Kasumi-1 (cell line): ENCODE results near the gene SYT13.

ENCODE experiments used
- DNase-seq, 2 experiments: peaks; one replicate each; lab custom pipeline; 2025; lab: John Stamatoyannopoulos, UW

SYT13 gene, protein sequence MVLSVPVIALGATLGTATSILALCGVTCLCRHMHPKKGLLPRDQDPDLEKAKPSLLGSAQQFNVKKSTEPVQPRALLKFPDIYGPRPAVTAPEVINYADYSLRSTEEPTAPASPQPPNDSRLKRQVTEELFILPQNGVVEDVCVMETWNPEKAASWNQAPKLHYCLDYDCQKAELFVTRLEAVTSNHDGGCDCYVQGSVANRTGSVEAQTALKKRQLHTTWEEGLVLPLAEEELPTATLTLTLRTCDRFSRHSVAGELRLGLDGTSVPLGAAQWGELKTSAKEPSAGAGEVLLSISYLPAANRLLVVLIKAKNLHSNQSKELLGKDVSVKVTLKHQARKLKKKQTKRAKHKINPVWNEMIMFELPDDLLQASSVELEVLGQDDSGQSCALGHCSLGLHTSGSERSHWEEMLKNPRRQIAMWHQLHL

DNA sequence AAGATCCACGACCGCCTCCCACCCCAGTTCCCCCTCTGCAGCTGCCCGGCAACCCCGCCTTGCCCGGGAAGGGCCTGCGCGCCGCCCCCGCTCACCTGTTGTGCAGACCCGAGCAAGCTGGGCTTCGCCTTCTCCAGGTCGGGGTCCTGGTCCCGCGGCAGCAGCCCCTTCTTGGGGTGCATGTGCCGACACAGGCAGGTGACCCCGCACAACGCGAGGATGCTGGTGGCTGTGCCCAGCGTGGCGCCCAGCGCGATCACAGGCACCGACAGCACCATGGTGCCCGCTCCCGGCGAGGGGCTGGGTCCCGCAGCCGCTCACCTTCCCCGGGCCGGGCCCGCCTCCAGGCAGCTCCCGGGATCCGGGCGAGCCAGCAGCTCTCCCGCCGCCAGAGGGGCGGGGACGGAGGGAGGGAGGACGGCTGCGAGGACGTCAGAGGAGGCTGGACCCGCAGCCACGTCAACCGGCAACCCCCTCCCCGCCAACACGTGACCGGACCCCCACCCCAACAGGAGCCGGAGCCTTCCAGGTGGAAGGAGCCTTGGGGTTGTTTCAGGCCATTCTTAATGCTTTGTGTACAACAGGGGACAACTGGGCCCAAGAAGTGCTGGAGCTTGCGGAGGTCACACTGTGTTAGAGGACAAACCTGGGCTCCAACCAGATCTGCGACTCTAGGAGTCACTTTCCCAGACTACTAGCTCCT is at the start of gene SYT13:
TSS of gene SYT13 (minus strand) at position 412 of the 703 bp plus-strand sequence. CDS start at position 278, 134 bp downstream.
- no peak for DNase-seq

GRCh38 chr11:45335434-45335833 is 49.3 kb upstream of the SYT13 start:
- DNase-seq = no peak

DNA sequence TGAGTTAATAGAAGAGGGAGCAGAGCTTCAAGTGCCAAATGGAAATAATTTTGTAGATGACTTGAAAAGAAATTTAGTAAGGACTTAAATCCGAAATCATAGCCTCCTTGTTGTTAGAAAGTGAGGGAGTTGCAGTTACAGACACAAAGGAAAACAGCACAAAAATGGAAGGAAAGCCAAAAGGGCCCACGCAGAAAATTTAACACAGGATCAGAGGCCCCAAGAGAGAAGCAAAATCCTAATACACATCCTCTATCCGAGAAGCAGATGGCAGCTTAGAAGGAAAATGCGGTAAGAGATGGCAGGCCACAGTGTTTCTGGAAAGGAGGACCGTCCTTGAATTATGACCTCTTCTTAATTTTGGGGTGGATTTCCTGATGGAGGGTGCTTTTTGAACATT is 48.7 kb upstream of the SYT13 start:
- DNase-seq = no peak

DNA sequence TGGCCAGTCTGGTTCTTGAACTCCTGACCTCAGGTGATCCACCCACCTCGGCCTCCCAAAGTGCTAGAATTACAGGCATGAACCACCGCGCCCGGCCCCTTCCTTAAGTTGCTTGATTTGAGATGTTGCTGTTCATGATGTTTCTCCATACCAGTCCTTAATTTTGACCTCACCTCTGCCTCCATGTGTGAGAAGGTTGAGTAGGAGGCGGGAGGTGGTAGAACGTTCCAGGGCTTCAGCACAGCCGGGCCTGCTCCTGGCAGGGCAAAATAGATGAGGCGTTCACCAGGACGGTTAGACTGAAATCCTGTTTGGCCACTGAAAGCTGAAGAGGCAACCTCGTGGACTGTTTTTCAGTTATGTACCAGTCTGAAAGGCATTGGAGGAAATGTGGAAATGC is 48.3 kb upstream of the SYT13 start:
- no peak for DNase-seq

GRCh38 chr11:45333001-45333971 is 47.1 kb upstream of the SYT13 start:
- DNase-seq = no peak

- peak; percentile 18 to 39 for DNase-seq
These were observed 46.3 kb upstream of the SYT13 start for GRCh38 chr11:45332276-45332934.

DNA sequence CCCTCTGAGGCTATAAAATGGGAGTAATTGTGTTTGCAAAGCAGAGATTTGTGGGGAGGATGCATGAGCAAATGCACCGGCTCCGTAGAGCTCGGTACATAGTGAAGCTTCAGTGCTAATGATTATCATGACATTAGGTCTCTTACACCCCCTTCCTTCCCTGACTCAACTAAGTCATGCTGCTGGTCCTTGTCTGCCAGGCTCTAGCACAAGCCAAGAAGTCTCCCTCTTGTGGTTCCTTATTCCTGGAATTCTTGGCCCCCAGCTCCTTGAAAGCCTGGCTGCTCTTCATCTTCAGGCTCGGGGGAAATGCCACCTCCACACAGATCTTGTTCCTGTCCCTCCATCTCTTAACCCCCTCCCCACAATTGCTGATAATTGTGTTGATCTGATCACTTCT is 45.7 kb upstream of the SYT13 start:
- no peak for DNase-seq

DNA sequence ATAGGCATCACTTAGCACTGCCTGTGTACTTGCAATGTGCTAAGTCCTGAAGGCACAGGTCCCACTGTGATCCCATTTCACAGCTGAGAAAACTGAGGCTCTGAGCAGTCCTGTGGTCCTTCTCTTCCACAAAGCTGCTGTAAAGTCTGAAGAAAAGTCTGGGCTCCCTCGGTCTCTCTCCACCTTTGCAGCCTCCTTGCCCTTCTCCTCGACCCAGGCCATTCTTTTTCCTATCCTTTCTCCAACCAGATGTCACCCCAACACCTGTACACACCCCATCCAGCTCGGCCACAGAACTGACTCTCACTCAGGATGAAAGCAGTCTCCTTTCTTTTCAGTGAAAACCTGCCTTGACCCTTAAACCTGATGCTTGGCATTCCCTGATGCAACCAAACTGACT is 42.6 kb upstream of the SYT13 start:
- no peak for DNase-seq

GRCh38 chr11:45324459-45324858 is 38.3 kb upstream of the SYT13 start:
- DNase-seq = no peak

- DNase-seq = no peak
These were observed 37.6 kb upstream of the SYT13 start for GRCh38 chr11:45323601-45324249.

GRCh38 chr11:45322891-45323600 is 36.9 kb upstream of the SYT13 start:
- no peak for DNase-seq

DNA sequence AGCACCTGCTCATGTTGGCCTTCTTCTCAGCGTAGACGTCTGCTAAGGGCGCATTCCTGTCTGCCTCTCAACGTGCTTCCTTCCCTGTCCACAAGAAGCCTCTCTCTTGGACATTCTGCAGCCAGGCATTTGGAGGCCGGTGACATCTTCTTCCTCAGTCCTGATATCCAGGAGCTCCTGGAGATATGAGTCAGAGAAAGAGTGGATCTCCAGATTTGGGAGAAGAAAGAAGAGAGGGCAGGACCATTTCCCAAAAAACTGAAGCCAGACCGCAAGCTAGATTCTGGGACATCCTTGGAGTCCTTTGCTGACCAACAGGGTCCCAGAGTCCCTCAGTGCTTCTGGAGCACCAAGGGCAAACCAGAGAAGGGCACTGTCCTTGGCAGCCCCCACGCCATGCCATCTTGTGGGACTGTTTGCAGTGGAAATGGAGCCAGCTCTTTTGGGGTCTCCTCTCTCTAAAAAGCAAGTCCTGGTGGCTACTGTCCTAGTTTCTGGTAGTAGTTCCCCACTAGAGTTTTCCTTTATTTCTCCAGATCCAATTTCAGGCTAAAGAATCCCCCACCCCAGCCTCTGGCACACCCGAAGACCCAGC is 36.1 kb upstream of the SYT13 start:
- no peak for DNase-seq

DNA sequence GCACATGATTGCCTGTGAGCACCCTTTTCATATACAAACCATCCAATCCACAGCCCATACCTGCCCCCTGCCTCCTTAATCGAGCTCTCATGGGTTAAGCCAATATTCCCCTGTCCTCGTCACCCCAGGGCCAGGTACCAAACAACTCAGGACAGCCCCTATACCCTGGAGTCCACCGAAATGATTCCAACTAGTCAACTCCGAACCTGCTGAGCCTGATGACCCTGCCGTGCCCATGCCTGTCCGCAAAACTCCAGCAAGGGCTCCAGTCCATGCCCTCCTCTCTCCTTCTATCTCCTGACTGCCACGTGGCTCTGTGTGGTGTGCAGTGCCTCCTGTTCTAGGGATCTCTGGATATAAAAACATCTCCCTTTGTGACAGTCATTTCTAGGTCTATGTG is 35.5 kb upstream of the SYT13 start:
- no peak for DNase-seq

DNA sequence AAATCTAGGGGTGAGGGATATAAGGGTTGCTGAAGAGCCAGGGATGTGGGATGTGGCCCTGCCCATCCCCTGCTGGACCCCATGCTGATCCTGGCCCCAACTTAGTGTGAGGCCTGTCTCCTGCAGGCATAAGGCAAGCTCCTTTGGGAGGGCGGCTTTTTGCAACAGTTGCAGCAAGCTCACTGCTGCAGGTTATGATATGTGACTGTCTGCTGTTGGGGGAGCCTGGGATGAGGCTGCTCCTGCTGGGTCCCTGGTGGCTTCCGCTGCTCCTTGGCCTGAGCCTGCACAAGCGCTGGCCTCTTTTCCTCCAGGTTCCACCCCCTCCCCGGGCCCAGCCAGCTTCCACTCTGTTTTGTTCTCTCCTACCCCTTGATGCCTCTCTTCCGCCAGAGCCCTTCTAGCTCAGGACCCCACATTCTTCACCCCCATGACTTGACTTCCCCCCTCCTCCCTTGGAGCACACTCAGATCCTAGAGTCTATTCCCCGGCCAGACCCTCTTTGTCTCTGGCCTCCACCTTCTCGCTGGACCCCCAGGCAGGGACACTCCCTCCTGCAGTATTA is 35.0 kb upstream of the SYT13 start:
- DNase-seq = no peak

- peak; percentile 2 to 11 for DNase-seq
These were observed 34.2 kb upstream of the SYT13 start for GRCh38 chr11:45320371-45320770.

GRCh38 chr11:45319077-45319476 is 32.9 kb upstream of the SYT13 start:
- no peak for DNase-seq

DNA sequence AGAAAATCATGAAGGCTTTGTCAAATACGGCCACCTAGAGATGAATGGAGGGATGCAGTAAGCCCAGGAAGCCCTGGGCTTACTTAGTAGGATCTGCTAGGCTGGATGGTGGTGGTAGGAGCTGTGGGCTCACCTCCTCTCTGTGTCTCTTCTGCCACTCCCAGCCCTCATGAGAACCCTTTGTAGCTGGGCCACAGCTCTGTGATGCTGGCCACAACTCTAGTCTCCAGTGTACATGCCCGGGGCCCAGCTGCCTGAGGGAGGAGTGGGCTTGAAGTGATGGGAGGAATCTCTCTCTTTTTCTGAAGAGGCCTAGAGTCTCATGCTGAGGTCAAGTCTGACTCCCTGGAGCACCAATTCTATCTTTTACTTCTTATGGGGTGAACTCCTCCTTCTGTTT is 32.4 kb upstream of the SYT13 start:
- DNase-seq = no peak

DNA sequence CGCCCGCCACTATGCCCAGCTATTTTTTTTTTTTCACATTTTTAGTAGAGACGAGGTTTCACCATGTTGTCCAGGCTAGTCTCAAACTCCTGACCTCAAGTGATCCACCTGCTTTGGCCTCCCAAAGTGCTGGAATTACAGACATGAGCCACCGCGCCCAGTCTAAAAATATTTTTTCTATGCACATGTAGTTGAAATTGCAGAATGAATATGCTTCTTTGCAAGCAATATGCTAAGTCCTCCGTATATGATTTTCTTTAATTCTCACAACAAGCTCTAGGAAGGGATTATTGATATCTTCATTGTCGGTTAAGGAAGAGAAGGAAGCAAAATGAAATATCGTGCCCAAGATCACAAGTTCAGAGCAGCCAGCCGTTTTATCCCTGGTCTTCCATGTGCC is 30.1 kb upstream of the SYT13 start:
- DNase-seq = no peak

DNA sequence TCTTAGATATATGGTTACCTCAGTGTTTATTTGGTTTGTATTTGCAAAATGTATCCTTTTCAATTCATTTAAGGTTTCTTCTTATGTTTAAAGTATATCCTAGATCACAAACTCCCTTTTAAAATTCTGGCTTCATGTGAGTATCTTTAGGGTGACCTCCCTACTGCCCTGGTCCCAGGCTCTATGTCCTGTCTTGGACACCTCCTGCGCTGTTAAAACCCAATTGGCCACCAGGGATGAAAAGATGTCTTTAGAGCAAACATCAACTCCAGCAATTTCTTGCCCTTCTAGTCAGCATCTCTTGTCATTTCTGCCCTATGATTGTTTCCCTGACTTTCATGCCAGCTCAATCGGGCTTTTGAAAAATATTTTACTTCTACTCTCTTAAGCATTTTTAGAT is 28.8 kb upstream of the SYT13 start:
- DNase-seq = no peak
